Stimulated activated CD8-positive, alpha-beta memory T cell treated with anti-CD3 and anti-CD28 coated beads, Interleukin-4, amount 100 ng/mL, for 24 hours (primary cell): ENCODE data around the gene STAT6.
A peak's percentile ranks its signal among the peaks of the same experiment; 100 is the strongest.

Source experiments
- DNase-seq: peaks from one replicate; pipeline ENCODE4 v3.0.0-alpha.2; 2020; ENCODE audit warnings: low read depth

Gene STAT6

DNA sequence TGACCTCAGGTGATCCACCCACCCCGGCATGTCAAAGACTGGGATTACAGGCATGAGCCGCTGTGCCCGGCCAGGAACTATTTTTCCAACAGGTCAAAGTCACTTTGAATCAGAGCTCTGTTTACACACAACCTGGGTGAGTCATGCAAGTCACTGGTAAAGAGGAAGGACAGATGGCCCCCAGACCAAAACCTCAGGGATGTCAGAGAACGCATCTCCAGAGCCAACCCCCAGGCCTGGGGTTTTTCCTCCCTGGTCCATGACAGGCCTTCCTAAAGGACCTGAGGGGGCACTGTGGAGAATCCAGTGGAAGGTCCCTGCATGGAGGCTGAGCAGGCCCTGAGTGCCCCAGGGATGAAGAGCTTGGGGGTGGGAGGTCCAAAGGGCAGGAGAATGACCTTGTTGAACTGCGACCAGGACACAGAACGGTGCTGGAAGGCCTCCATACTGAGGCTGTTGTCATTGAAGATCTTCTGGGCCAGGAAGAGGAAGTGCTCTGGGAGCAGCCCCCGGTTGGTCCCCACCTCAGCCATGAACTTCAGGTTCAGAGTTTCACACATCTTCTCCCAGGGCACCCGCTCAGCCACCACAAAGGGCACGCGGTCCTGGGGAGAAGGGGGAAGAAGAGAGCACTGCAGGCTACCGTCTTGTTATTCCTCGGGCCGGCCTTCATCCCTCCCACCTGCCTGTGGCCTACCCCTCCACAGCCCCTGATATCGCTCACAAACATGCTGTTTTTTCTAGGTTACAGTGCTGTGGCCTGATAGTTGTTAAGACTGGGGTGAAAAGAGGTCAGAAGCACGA is 9.1 kb downstream of the STAT6 start:
- DNase-seq: no peak

DNA sequence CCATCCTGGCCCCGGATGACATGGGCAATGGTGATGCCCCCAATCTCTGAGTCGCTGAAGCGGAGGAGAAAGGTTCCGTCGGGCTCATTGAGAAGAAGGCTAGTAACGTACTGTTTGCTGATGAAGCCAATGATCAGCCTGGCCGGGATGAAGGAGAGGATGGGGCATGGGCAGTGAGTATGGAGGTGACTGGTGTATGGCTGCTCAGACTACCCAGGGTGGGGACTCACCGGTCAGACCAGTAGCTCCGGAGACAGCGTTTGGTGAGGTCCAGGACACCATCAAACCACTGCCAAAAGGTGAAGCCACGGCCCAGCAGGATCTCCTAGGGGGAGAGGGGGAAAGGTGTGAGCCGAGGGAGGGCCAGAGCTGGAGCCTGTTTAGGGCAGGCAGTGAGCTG is 11.4 kb downstream of the STAT6 start:
- DNase-seq: no peak

DNA sequence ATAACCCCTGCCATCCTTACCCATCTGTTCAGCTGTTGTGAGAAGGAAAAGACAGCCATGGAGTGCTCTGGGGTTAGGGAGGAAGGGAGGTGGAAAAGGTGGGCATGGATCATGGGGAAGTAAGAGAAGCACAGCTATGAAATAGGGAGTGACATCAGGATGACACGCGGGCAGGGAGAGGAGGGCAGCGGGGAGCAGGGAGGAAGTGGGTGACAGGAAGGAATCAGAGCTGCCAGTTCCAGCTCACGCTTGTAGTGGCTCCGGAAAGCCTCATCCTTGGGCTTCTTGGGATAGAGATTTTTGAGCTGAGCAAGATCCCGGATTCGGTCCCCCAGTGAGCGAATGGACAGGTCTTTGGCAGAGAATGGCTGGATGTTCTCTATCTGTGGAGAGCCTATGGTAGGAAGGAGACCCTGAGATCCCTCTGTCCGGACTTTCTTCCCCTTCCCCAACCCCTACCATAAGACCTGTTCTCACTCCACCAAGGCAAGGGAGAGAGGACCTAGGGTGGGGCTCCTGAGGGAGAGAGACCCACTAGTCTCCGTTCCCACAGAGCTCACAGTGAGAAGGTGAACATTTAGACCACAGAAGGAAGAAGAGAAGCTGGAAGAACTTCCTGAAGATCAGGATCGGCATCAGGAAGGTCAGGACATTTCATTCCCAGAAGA is 12.0 kb downstream of the STAT6 start:
- DNase-seq: no peak

DNA sequence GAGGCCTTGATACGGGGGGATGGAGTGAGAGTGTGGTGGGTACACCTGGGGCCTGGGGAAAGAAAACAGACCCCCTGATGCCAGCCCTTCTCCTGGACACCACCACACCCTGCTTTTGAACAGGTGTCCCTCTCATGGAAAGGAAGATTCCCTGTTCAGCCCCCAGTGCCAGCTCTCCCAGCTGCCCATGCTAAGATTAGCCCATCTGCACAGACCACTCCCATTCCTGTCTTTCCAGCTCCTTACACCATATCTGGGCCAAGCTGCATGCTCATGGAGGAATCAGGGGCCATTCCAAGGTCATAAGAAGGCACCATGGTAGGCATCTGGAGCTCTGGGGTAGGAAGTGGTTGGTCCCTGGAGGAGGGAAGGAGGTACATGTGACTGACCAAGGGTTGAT is 12.6 kb downstream of the STAT6 start:
- DNase-seq: no peak

DNA sequence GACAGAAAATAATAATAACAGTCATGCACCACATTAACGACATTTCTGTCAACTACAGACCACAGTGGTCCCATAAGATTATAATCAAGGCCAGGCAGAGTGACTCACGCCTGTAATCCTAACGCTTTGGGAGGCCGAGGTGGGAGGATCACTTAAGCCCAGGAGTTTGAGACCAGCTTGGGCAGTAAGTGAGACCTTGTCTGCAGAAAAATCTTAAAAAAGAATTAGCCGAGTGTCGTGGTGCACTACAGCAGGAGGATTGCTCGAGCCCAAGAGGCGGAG is 13.7 kb downstream of the STAT6 start:
- no peak for DNase-seq

DNA sequence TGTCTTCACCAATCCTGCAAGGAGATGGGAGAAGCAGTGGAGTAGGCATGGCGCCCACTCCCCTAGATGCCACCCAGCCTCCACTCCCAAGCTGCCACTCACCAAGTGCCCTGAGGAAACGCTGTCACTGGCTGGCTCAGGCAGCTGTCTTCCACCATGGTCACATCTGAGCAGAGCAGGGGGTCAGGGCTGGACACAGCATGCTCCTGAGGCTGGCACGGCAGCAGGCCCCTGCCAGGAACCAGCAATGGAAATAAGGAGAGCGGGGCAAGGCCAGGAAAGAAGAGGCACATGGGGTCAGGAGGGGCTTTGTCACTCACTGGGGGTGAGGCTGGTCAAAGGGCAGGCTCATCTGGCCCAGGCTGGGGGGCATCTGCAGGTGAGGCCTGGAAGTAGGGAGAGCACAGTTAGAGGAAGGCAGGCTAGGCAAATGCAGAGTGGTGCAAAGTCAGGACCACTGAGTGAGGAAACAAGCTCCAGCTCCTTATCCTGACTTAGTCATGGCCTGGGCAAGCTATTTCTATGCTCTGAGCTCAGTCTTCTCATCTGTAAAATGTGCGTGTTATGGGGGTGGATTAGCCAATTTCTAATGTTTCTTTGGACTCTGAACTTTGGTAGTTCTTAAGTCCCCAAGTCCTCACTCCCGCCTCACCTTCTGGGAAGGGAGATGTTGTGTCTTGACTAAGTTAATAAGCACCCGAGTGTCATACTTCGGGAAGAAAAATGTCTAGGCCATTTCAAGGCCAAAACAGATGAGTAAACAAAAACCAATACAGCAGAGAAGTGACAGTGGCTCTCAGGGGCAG is 14.2 kb downstream of the STAT6 start:
- DNase-seq: no peak

DNA sequence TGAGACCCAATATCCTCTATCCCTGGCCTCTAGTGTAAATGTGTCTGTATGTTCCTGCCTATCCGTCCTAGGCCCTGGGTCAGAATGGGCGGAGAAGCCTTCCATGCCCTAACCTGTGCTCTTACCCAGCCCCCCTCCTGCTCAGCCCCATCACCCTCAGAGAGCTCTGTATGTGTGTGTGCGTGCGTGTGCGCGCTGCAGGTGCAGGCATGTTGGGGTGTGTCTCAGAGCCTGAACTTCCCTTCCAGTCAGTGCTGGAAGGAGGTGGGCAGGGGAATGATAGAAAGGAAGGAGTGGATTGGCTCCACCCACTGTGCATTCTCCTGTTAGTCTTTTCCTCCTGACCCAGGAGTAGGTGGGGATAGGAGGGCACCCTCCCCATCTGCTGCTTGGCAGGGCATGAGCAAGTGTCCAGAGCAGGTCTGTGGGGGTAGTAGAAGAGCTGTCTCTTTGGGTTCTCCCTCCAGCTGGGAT is 15.0 kb downstream of the STAT6 start:
- no peak for DNase-seq

DNA sequence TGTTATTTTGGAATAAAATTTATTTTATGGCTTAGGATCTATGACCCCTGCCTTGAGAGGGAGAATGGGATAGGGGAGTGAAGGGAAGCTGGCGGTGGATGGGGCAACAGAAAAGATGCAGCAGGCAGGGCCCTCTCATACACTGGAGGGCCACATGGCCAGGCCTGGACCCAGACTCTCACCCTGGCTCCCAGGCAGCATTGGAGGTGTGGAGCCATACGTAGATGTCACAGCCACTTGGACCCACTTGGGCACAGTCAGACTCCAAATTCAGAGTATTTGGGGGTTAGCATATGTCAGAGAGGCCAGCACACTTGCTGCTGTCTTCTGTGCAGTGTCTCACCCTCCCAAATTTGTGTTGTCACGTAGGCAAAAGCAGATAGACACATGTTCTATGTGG is 15.7 kb downstream of the STAT6 start:
- no peak for DNase-seq

DNA sequence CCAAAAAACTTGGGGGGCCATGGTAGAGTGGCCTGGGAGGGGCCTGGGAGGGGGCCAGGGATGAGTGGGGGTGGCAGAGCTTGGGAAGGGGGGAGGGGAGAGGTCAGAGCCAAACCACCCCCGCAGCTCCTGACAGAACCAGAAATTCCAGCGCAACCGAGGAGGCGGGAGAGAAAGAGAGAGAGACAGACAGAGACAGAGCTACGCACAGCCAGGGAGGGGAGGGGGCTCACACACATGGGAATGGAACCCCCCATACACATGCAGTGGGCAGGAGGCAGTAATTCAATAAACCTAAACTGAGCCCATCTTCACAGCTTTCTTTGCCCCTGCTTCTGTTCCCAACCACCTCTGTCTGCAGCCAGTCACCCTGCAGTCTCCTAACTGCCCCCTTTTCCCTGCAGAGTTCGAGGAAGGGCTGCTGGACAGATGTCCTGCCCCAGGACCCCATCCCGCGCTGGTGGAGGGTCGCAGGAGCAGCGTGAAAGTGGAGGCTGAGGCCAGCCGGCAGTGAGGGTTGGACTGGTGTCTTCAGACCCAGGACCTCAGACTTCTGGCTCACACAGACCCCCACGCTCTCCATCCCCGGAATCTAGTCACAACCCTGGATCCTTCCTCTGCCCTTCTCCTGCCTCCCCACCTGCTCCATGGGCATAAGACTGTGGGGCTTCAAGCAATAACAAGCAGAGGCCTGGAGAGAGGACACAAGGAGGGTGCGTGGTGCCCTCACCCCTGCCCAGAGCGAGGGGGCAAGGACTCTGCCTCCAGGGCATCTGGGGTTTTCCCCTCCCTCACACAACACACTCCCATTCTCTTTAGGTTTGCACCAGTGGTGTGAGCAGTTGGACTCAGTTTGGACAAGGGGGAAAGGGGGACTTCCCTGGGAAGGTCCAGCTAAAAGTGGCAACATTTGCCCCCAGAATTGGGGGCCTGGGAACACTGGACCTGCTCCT is 16.7 kb downstream of the STAT6 start:
- DNase-seq: no peak

DNA sequence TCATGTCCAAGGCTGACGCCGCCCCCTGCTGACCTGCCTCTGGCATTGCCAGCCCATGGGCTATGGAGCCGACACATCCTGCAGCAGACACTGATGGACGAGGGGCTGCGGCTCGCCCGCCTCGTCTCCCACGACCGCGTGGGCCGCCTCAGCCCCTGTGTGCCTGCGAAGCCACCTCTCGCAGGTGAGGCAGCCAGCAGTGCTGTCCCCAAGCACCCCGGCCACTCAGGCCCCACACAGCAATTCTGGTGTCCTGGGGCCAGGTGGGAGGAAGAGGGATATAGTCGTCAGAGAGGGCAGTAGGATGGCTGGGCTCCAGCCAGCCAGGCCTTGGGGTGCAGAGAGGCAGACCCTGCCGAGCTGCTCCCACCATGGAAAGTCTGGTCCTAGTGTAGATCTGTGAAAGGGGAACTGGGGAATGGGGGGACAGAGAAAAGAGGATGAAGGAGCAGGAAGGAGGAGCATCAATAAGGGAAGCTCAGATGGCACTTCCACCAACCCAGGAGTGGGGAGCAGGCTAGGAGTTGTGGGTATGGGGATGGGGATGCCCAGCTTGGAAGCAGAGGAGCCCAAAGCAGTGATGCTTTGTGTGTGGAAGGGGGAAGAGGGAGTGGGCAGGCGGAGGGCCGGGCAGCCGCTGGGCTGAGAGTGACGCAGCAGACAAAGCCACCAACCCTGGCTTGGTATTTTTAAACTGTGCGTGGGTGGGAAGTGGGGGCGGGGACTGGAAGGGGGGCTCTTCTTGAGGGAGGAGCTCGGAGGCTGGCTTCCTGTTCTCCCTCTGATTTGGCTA is 17.6 kb downstream of the STAT6 start:
- DNase-seq: peak; percentile 74

DNA sequence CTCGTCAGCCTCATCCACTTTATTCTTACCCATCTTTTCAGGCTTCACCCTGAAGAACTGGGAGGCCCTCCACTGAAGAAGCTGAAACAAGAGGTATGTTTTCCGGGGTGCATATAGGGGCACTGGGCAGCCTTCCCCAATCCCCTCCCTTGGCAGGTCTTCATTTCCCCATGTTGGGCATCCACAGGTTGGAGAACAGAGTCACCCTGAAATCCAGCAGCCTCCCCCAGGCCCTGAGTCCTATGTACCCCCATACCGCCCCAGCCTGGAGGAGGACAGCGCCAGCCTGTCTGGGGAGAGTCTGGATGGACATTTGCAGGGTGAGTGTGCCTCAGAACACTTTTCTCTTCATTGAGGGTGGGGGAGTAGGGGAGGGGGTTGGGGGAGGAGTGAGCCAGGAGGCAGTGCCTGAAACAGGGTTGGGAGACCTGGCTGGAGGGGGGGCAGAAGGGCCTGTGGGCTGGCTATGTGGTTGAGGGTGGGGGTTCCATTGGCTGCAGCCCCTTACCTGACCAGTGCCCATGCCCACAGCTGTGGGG is 18.2 kb downstream of the STAT6 start:
- DNase-seq: no peak

DNA sequence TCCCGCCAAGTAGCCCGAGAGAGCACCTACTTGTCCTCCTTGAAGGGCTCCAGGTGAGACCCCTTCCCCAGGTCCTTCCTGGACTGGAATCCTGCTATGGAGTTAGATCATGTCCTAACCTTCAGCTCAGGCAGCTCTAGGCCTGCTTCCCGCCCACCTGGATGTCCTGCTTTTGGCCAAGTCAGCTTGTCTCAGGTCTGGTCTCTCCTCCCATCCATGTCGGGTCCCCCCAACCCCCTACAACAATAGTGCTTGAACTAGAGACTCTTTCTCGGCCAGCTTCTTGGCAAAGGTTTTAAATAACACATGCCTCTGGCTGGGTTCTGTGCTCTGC is 18.7 kb downstream of the STAT6 start:
- DNase-seq: no peak

DNA sequence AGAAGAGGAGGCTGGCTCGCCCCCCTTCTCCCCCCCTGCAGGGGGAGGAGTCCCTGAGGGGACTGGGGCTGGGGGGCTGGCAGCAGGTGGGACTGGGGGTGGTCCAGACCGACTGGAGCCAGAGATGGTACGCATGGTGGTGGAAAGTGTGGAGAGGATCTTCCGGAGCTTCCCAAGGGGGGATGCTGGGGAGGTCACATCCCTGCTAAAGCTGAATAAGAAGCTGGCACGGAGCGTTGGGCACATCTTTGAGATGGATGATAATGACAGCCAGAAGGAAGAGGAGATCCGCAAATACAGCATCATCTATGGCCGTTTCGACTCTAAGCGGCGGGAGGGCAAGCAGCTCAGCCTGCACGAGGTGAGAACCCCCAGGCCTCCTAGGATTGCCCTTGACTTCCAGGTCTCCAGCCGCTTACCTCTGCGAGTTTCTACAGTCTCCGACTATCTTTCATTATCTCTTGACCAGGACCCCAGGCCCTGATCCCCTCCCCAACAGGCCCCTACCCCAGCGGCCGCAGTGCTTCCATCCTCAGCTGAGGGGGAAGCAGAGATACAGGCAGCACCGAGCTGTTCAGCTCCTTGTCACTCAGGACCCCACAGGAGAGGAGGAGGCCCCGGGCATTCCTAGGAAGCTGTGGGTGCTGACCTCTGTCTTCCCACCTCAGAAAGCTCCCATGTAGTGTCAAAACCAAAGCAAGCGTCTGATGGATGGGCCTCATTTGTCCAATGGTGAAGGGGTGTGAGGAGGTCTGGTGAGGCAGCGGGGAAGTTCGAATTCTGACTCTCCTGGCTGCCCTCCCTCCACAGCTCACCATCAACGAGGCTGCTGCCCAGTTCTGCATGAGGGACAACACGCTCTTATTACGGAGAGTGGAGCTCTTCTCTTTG is 19.3 kb downstream of the STAT6 start:
- no peak for DNase-seq

DNA sequence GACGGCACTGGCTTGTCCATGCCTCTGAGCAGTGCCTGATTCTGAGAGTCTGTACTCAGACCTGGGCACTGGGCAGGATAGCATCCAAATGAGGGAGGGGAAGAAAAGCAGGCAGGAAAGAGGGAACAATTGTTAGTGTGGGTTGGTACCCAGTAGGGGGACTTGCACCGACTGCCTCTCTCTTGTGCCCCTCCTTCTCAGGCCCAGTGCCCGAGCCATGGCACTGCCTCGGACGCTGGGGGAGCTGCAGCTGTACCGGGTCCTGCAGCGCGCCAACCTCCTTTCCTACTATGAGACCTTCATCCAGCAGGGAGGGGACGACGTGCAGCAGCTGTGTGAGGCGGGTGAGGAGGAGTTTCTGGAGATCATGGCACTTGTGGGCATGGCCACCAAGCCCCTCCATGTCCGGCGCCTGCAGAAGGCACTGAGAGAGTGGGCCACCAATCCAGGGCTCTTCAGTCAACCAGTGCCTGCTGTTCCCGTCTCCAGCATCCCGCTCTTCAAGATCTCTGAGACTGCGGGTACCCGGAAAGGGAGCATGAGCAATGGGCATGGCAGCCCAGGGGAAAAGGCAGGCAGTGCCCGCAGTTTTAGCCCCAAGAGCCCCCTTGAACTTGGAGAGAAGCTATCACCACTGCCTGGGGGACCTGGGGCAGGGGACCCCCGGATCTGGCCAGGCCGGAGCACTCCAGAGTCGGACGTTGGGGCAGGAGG is 20.1 kb downstream of the STAT6 start:
- DNase-seq: no peak

DNA sequence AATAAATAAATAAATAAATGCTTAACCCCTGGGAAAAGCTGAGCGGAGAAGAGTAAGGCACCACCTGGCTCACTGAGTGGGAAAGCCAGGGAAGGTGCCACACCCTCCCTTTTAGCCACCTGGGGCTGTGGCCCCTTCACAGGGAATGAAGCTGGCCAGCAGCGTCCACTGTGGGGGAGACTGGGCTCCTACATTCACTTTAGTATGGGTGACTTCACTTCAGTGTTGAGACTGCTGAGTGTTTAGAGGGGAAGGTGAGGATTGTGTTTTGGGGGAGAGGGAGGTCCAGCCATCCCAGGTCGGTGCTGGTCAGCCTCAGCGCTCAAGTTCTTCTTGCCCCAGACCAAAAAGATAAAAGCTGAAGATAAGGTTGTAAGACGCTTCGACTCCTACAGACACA is 20.7 kb downstream of the STAT6 start:
- no peak for DNase-seq

DNA sequence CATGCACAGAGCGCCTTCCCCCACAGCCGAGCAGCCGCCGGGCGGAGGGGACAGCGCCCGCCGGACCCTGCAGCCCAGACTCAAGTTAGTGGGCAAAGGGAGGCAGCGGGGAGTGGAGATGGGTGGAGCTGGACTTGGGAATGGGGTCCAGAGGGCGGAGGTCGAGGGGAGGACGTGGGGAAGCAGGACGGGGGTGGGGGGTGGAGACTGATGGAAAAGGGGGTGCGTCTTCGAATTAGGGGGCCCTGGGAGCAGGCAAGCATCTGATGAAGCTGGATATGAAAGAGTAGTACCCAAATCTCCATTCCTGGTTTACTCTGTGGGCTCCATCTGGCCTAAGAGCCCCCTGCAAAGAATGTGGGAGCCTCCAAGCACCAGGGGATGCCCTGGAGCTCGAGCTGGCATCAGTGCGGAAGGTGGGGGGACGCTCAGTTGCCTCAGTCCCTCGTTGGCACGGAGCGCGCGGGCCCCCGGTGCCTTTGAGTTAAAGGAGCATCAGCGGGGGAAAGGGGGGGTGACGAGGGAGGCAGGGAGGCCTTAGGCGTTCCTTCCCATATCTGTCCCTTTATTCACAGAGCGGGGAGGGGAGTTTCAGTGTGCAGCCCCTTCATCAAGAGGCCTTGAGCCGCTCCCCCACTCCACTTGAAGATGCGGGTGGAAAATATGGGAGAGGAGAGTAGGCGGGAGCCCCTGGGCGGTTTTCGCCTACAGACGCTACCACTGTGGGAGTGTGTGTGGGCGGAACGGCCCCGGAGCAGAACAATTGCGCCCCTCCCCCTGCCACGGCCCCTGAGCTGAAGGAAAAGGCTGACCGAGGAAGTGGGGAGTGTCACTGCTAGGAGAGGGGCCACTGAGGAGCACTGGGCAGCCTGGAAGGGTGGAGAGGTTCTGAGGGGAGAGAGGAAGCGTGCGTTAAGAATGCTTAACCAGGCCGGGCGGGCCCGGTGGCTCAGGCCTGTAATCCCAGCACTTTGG is 21.6 kb downstream of the STAT6 start:
- peak; percentile 35 for DNase-seq

DNA sequence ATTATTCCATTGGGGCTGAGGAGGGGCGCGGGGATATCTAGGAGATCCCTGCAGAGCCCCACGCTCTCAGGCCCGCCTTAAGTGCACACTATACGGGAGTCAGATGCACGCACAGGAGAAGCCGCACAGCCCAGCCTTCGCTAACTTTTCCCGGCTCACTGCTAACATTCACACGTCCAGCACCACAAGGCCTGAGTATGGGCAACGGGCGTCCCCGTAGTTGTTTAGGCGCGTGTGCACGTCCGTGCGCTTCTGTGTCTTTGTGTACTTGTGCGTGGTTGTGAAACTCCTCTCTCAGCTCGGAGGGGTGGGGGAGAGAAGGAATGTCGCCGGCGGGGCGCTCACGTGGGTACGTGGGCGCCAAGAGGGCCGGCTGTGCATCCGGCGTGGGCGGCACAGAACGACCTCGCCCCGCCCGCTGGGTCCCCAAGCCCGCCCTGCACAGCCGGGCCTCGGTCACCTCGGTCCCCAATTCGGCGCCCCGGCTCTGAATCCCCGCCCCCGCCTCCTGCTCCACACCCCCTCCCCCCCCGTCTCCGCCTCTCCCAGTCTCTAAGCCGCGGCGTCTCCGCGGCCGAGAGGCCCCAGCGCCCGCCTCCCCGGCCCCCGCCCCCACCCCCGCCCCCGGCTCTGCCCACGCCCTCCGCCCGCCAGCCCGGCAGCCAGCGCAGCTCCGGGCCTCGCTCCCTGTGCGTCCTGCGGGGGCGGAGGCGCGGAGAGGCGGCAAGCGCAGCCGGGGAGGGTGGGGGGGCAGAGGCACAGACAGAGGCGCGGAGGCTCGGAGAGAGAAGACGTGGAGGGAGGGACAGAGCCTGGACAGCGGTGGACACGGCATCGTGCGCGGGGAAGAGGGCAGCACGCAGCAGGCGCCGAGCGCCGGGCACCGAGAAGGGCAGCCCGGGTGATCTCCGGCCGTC is 22.6 kb downstream of the STAT6 start, which contains the start of gene NAB2:
Gene NAB2 (plus strand): TSS at position 761 of the 917 bp plus-strand sequence. CDS start 158 bp downstream, outside the sequence.
- peak; percentile 86 for DNase-seq
